A549 (cell line): ENCODE results near the gene ZGPAT.

Source experiments
- JUN ChIP-seq, 2 experiments: fragments of >200 bp; sonication (Bioruptor Twin); formaldehyde crosslinking; IDR thresholded peaks; 2 replicates in 1 of 2; 3 replicates in 1 of 2; pipeline ENCODE4 v1.6.1; 2016 to 2017
- MYC ChIP-seq: IDR thresholded peaks from 2 replicates; pipeline ENCODE4 v1.6.1; 2012; ENCODE audit warnings: mild to moderate bottlenecking, inconsistent platforms, low read length, improper control_type of control experiment, borderline replicate concordance
- NFE2L2 ChIP-seq: fragments of 150-350 bp; conservative IDR thresholded peaks from 2 replicates; pipeline ENCODE4 v1.6.1; 2014; ENCODE audit warnings: low read length
- RCOR1 ChIP-seq: fragments of 150-350 bp; IDR thresholded peaks from 2 replicates; pipeline ENCODE4 v1.6.1; 2014; ENCODE audit warnings: antibody characterized with exemption, low read length, low read depth
- TF ChIP-seq, protein P1 (sequence below): fragments of 250-450 bp; sonication (Bioruptor Pico); IDR thresholded peaks from 2 replicates; pipeline ENCODE4 v1.5.0; 2021; ENCODE audit warnings: mild to moderate bottlenecking, moderate library complexity, borderline replicate concordance
- TF ChIP-seq, protein P2 (sequence below): fragments of >200 bp; sonication (Bioruptor Twin); formaldehyde crosslinking; IDR thresholded peaks from 3 replicates; pipeline ENCODE4 v1.5.1; 2016

DNA sequence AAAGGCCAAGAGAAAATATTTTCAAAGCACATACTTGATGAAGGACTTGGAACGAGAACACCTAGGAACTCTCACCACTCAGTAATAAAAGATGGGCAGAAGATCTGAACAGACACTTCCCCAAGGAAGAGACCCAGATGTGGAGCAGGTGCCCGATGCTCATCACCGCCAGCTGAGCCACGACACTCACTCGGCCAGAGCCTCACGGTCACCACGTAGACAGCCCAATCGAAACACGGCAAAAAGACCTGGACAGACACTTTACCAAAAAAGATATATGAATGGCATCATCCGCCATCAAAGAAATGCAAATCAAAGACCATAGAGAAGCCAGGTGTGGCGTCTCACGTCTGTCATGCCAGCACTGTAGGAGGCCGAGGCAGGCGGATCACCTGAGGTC lies 73.3 kb downstream of the ZGPAT start:
- TF ChIP-seq NFE2L2 (no peak), MYC (no peak), JUN (IDR thresholded peaks at IDR 0.05) (no peak), RCOR1 (no peak)
- TF ChIP-seq, protein P1, sequence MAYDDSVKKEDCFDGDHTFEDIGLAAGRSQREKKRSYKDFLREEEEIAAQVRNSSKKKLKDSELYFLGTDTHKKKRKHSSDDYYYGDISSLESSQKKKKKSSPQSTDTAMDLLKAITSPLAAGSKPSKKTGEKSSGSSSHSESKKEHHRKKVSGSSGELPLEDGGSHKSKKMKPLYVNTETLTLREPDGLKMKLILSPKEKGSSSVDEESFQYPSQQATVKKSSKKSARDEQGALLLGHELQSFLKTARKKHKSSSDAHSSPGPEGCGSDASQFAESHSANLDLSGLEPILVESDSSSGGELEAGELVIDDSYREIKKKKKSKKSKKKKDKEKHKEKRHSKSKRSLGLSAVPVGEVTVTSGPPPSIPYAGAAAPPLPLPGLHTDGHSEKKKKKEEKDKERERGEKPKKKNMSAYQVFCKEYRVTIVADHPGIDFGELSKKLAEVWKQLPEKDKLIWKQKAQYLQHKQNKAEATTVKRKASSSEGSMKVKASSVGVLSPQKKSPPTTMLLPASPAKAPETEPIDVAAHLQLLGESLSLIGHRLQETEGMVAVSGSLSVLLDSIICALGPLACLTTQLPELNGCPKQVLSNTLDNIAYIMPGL (CRISPR knock-in tag) = no peak
- TF ChIP-seq, protein P2, sequence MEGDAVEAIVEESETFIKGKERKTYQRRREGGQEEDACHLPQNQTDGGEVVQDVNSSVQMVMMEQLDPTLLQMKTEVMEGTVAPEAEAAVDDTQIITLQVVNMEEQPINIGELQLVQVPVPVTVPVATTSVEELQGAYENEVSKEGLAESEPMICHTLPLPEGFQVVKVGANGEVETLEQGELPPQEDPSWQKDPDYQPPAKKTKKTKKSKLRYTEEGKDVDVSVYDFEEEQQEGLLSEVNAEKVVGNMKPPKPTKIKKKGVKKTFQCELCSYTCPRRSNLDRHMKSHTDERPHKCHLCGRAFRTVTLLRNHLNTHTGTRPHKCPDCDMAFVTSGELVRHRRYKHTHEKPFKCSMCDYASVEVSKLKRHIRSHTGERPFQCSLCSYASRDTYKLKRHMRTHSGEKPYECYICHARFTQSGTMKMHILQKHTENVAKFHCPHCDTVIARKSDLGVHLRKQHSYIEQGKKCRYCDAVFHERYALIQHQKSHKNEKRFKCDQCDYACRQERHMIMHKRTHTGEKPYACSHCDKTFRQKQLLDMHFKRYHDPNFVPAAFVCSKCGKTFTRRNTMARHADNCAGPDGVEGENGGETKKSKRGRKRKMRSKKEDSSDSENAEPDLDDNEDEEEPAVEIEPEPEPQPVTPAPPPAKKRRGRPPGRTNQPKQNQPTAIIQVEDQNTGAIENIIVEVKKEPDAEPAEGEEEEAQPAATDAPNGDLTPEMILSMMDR = no peak
